A549 treated with AZD2906 at 1 μM for 4 hours (cell line): ENCODE results near the gene MBNL2. TPM values are rescaled to one million over a fixed set of nuclear protein-coding genes. Genes with fewer than 3 reads are reported as not detected.

Experiments
- total RNA-seq: library from RNA; stranded (reverse); fragments of 200-300 nt; extraction: Qiagen RNA extraction; gene quantifications from 5 replicates; pipeline ENCODE4 v1.2.3, GENCODE V29; 2022

MBNL2 gene, protein sequence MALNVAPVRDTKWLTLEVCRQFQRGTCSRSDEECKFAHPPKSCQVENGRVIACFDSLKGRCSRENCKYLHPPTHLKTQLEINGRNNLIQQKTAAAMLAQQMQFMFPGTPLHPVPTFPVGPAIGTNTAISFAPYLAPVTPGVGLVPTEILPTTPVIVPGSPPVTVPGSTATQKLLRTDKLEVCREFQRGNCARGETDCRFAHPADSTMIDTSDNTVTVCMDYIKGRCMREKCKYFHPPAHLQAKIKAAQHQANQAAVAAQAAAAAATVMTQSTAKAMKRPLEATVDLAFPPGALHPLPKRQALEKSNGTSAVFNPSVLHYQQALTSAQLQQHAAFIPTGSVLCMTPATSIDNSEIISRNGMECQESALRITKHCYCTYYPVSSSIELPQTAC
- 9.7 to 13.6 TPM (median 12.8 TPM) in 5 replicates for total RNA-seq

DNA sequence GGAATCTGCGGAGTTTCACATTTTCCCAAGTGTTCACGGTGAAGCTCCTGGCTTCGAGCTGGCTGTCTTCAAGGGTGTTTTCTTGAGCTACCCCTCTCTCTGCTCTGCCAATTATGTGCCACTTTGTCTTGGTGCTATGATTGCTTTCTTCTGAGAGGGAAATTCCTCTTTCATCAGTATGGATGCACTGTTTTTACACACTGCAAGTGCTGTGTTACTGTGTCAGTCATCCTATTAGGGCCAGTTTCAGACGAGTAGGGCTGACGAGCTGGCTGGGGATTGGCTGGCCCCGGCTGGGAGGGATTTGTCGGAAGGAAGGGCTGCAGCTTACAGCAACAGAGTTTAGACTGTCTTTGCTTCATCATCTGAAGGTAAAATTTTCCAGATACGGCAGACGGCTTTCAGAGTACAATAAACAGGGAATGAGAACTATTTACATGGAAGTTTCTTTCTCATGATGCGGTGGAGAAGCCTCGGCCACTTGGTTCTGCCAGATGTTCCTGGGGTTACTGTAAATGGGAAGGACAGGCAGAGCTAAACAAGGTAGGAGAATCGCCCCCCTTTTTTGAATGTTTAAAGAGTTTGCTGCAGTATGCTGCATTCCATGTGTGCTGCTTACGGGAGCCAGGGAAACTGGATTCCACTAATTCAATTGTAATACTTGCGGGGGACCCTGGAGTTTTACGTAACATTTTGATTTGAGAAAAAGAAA lies at the start of gene MBNL2:
Gene MBNL2, plus strand, starts transcription at position 345 of the 712 bp plus-strand sequence. CDS start 53,903 bp downstream, outside the sequence.

DNA sequence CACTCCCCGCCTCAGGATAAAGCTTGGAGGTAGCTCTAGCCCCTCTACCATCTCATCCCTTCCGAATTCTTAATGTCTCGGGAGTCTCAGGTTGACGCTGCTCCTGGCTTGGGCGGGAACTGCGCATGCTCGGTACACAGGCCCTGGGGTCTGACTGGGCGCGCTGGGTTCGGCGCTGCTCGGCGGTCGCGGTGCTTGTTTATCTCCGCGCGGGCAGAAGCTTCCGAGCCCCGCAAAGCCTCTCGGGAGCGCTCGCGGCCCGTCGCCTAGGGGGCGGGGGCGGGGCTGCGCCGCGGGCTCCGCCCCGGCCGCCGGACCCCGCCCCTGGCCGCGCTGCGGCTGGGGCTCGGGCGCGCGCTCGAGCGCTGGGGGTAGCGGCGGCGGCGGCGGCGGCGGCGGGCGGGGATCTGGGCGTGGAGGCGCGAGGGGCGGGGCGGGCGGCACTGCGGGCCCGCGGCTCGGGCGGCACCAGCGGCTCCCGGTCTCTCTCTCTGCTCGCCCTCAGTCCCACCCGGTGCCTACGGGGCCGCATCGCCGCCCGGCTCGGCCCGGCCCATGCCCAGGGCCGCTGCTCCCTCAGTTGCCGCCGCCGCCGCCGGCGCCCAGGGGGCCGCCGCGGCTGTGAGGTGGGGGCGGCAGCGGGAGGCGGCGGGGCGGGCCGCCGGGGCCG lies 211.7 kb downstream of the MBNL2 start, which contains the start of gene RAP2A:
Gene RAP2A, plus strand, starts transcription at position 443 of the 670 bp plus-strand sequence. CDS start 302 bp downstream, outside the sequence.

Other genes starting within 250 kb of the MBNL2 start
- not detected in 5 replicates for gene OXGR1, start 227.9 kb upstream of the MBNL2 start, total RNA-seq
- gene RAP2A, start 211.8 kb downstream of the MBNL2 start, total RNA-seq, result 4.4 to 5.9 TPM (median 5.7 TPM) in 5 replicates